HEK293T (cell line): ENCODE data around the gene COBLL1.

ENCODE experiments used
- ARNT ChIP-seq: fragments of 450-650 bp; IDR thresholded peaks from 2 replicates; pipeline ENCODE4 v1.6.1; 2017; ENCODE audit warnings: mild to moderate bottlenecking
- BHLHE40 ChIP-seq: fragments of 450-650 bp; IDR thresholded peaks from 2 replicates; pipeline ENCODE4 v1.6.1; 2016; ENCODE audit warnings: mild to moderate bottlenecking, moderate library complexity, borderline replicate concordance
- CTBP1 ChIP-seq: fragments of 450-650 bp; IDR thresholded peaks from 2 replicates; pipeline ENCODE4 v1.6.1; 2016; ENCODE audit warnings: borderline replicate concordance
- ELF4 ChIP-seq: fragments of 450-650 bp; IDR thresholded peaks from 2 replicates; pipeline ENCODE4 v1.6.1; 2017; ENCODE audit warnings: antibody characterized with exemption
- FOXA1 ChIP-seq: fragments of 450-650 bp; IDR thresholded peaks from 2 replicates; pipeline ENCODE4 v1.6.1; 2016; ENCODE audit warnings: mild to moderate bottlenecking
- FOXM1 ChIP-seq: fragments of 450-650 bp; IDR thresholded peaks from 2 replicates; pipeline ENCODE4 v1.6.1; 2017; ENCODE audit warnings: mild to moderate bottlenecking, borderline replicate concordance
- HDGF ChIP-seq: fragments of 450-650 bp; IDR thresholded peaks from 2 replicates; pipeline ENCODE4 v1.6.1; 2017; ENCODE audit warnings: antibody characterized with exemption, borderline replicate concordance
- NFRKB ChIP-seq: fragments of 450-650 bp; IDR thresholded peaks from 2 replicates; pipeline ENCODE4 v1.6.1; 2016; ENCODE audit warnings: mild to moderate bottlenecking, moderate library complexity
- SP1 ChIP-seq: fragments of 450-650 bp; IDR thresholded peaks from 2 replicates; pipeline ENCODE4 v1.6.1; 2017

GRCh38 chr2:164794432-164795231 is 47.0 kb downstream of the COBLL1 start:
- TF ChIP-seq ARNT: no peak
- TF ChIP-seq HDGF: no peak
- no peak for TF ChIP-seq BHLHE40
- no peak for TF ChIP-seq ELF4
- no peak for TF ChIP-seq CTBP1
- no peak for TF ChIP-seq SP1
- no peak for TF ChIP-seq FOXM1
- no peak for TF ChIP-seq NFRKB
- TF ChIP-seq FOXA1: no peak
